Gastroesophageal sphincter (tissue), 3 donors: ENCODE measurements around the gene INPP5A.

Experiments
- EP300 ChIP-seq: sonication (generic); formaldehyde crosslinking; IDR thresholded peaks from one replicate; pipeline ENCODE4 v1.6.1; 2017; ENCODE audit warnings: antibody characterized with exemption, mild to moderate bottlenecking
- POLR2A ChIP-seq, 2 donors: fragments of 450-650 bp; IDR thresholded peaks; one replicate each; pipeline ENCODE4 v1.6.1; 2017; ENCODE audit warnings: antibody characterized with exemption in 2 of 2, mild to moderate bottlenecking in 2 of 2, moderate library complexity in 1 of 2
- POLR2AphosphoS5 ChIP-seq: sonication (generic); formaldehyde crosslinking; IDR thresholded peaks from one replicate; pipeline ENCODE4 v1.6.1; 2017; ENCODE audit warnings: antibody characterized with exemption
- TF ChIP-seq, protein P1 (sequence below), 4 experiments: fragments of 200-600 bp in 2 of 4; fragments of 450-650 bp in 2 of 4; sonication (generic) in 1 of 4; IDR thresholded peaks; one replicate each; pipeline ENCODE4 v1.5.1; 2017 to 2019; ENCODE audit warnings: antibody characterized with exemption in 4 of 4, mild to moderate bottlenecking in 2 of 4, moderate library complexity in 2 of 4

DNA sequence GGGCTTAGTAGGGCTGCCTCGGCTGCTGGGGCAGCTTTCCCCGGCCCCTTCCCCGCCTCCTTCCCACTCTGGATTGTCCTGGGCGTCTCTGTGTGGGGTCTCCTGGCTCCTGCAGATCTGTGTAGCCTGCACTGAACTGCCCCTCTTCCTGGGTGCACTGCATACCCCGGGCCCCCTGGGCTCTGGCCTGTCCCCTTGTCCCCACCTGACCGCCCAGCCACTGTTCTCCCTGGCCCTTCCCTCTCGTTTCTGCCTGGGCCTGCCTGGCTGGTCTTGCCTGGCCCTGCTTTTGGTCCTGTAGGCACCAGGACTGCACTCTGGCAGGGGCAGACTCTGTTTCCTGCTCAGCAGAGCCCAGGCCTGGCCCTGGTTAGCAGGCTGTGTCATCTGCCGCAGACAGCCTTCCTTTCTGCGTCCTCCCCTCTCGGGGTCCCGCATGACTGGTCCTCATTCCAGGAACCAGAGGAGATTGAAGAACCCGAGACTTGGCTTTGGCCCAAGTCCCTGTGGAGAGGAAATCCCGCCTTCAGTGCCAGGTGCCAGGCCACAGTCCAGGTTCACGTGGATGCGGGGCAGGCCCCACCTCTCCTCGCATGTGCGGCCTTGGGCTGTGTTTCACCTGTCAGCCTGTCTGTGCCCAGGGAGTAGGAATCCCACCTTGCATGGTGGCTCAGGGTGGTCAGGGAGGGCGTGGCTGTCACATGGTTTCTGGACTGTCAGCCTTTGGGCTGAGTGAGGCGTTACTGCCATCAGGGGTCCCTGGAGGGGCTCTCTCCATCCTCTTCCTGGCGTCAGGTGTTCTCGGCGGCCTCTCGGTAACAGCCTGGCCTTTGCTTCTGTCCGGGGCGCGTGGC, 9.2 kb downstream of the INPP5A start:
- TF ChIP-seq, protein P1, sequence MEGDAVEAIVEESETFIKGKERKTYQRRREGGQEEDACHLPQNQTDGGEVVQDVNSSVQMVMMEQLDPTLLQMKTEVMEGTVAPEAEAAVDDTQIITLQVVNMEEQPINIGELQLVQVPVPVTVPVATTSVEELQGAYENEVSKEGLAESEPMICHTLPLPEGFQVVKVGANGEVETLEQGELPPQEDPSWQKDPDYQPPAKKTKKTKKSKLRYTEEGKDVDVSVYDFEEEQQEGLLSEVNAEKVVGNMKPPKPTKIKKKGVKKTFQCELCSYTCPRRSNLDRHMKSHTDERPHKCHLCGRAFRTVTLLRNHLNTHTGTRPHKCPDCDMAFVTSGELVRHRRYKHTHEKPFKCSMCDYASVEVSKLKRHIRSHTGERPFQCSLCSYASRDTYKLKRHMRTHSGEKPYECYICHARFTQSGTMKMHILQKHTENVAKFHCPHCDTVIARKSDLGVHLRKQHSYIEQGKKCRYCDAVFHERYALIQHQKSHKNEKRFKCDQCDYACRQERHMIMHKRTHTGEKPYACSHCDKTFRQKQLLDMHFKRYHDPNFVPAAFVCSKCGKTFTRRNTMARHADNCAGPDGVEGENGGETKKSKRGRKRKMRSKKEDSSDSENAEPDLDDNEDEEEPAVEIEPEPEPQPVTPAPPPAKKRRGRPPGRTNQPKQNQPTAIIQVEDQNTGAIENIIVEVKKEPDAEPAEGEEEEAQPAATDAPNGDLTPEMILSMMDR (IDR thresholded peaks at IDR 0.05), result no peak
- TF ChIP-seq POLR2A (IDR thresholded peaks at IDR 0.05) (no peak), POLR2AphosphoS5 (no peak), EP300 (no peak)
